Subcutaneous adipose tissue (tissue), 4 donors: ENCODE results near the gene DCTN5. TPM values are rescaled to one million over a fixed set of nuclear protein-coding genes. Genes with fewer than 3 reads are reported as not detected.

Source experiments
- total RNA-seq, 4 donors: library from RNA; depleted of rRNA; stranded (reverse); fragments of >200 nt; gene quantifications; one replicate each; pipeline ENCODE4 v1.1.0, GENCODE V29; 2016
- TF ChIP-seq, protein P1 (sequence below): fragments of 450-650 bp; IDR thresholded peaks from one replicate; pipeline ENCODE4 v1.5.1; 2016; ENCODE audit warnings: low read depth, mild to moderate bottlenecking, control low read depth, antibody characterized with exemption, moderate library complexity

The DCTN5 gene
- total RNA-seq, 4 donors from 2014 or later = 25.1 to 35.8 (median 28.4) TPM

DNA sequence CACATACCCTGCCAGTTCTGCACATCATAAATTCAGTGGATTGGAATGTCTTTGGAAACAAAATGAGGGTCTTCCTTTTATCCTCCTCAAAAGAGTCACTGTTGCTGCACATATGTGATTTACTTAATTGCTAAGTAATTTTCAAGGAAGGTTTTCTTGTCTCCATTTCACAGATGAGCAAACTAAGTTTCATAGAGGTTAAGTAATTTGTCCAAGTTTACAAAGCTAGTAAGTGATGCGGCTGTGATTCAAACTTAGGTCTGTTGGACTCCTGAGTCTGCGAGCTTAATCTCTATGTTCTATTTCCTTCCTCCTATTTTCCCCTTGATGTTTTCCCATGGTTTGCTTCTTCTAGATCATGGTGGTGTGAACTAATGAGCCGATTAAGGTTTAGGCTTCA, 85.4 kb downstream of the DCTN5 start:
- TF ChIP-seq, protein P1, sequence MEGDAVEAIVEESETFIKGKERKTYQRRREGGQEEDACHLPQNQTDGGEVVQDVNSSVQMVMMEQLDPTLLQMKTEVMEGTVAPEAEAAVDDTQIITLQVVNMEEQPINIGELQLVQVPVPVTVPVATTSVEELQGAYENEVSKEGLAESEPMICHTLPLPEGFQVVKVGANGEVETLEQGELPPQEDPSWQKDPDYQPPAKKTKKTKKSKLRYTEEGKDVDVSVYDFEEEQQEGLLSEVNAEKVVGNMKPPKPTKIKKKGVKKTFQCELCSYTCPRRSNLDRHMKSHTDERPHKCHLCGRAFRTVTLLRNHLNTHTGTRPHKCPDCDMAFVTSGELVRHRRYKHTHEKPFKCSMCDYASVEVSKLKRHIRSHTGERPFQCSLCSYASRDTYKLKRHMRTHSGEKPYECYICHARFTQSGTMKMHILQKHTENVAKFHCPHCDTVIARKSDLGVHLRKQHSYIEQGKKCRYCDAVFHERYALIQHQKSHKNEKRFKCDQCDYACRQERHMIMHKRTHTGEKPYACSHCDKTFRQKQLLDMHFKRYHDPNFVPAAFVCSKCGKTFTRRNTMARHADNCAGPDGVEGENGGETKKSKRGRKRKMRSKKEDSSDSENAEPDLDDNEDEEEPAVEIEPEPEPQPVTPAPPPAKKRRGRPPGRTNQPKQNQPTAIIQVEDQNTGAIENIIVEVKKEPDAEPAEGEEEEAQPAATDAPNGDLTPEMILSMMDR = no peak

Other genes starting within 250 kb of the DCTN5 start
- gene COG7, start 188.3 kb upstream of the DCTN5 start, total RNA-seq = 10 to 100 TPM; 10.6 to 13.9 (median 13.3) TPM
- gene GGA2, start 131.0 kb upstream of the DCTN5 start, total RNA-seq = 10 to 100 TPM; 32.4 to 57.6 (median 49.6) TPM
- gene EARS2, start 84.1 kb upstream of the DCTN5 start, total RNA-seq = 10 to 100 TPM; 10.9 to 32.0 (median 14.0) TPM
- gene UBFD1, start 83.7 kb upstream of the DCTN5 start, total RNA-seq = 10 to 100 TPM; 33.1 to 95.1 (median 58.7) TPM
- 100 to 1,000 TPM in 1 of 4 donors, 10 to 100 TPM in 3; 46.7 to 158 (median 54.1) TPM for gene NDUFAB1, start 45.1 kb upstream of the DCTN5 start, total RNA-seq
- 10 to 100 TPM in 2 of 4 donors, 1 to 10 TPM in 2; 8.3 to 16.5 (median 11.2) TPM for gene PALB2, start 156 bp upstream of the DCTN5 start, total RNA-seq
- 1 to 10 TPM; 1.1 to 9.0 (median 3.1) TPM for gene PLK1, start 37.4 kb downstream of the DCTN5 start, total RNA-seq
- gene ERN2, start 71.8 kb downstream of the DCTN5 start, total RNA-seq = not detected
- gene CHP2, start 113.6 kb downstream of the DCTN5 start, total RNA-seq = not detected
- 10 to 100 TPM in 1 of 4 donors, 1 to 10 TPM in 3; 3.4 to 16.5 (median 5.7) TPM for gene PRKCB, start 194.5 kb downstream of the DCTN5 start, total RNA-seq